ENCODE data around the gene TRABD2B.

DNA sequence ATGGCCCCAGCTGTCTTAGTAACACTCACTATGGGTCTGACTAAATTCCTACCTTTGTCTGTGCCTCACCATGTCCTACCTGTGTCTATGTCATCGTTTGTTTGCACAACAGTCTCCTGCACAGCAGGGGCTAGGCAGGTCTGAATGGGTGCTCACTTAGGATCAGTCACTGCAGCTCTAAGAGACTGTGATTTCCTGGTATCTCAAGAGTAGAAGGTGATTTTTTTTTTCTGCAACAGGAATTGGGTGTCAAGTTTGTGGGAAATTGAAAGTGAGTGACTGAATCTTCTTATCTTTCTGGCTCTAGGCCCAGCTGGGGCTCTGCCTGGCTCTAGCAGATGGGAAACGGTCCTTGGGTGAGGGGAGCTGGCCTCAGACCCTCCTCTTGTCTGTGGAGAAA is 46.4 kb upstream of the TRABD2B start:
- no peak for TF ChIP-seq POLR2AphosphoS5 (IDR thresholded peaks at IDR 0.05; ENCODE audit: insufficient read depth, low read depth, low read length)
- TF ChIP-seq, protein P1, sequence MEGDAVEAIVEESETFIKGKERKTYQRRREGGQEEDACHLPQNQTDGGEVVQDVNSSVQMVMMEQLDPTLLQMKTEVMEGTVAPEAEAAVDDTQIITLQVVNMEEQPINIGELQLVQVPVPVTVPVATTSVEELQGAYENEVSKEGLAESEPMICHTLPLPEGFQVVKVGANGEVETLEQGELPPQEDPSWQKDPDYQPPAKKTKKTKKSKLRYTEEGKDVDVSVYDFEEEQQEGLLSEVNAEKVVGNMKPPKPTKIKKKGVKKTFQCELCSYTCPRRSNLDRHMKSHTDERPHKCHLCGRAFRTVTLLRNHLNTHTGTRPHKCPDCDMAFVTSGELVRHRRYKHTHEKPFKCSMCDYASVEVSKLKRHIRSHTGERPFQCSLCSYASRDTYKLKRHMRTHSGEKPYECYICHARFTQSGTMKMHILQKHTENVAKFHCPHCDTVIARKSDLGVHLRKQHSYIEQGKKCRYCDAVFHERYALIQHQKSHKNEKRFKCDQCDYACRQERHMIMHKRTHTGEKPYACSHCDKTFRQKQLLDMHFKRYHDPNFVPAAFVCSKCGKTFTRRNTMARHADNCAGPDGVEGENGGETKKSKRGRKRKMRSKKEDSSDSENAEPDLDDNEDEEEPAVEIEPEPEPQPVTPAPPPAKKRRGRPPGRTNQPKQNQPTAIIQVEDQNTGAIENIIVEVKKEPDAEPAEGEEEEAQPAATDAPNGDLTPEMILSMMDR (IDR thresholded peaks at IDR 0.05; ENCODE audit: extremely low read depth in 1 of 2, insufficient read depth in 1 of 2, low read depth in 1 of 2, low read length in 2 of 2): no peak
- TF ChIP-seq POLR2A (IDR thresholded peaks at IDR 0.05; ENCODE audit: low read depth, low read length): no peak
- no peak for TF ChIP-seq MYC (IDR thresholded peaks at IDR 0.05; ENCODE audit: low read depth, low read length)
- no peak for TF ChIP-seq JUN (IDR thresholded peaks at IDR 0.05; ENCODE audit: borderline replicate concordance, insufficient read depth, insufficient read length, low read depth)
- no peak for TF ChIP-seq GATA2 (IDR thresholded peaks at IDR 0.05; ENCODE audit: insufficient read depth, insufficient read length, low read depth, low read length)
- no peak for TF ChIP-seq EZH2 (IDR thresholded peaks at IDR 0.05; ENCODE audit: borderline replicate concordance, low read depth, low read length, severe bottlenecking)
- TF ChIP-seq, protein P2, sequence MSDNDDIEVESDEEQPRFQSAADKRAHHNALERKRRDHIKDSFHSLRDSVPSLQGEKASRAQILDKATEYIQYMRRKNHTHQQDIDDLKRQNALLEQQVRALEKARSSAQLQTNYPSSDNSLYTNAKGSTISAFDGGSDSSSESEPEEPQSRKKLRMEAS (IDR thresholded peaks at IDR 0.05; ENCODE audit: insufficient read depth, insufficient read length): no peak
- no peak for TF ChIP-seq FOS (IDR thresholded peaks at IDR 0.05; ENCODE audit: borderline replicate concordance, insufficient read depth, low read length)
